GM18499 (cell line): ENCODE data around the gene DIPK1B.
"Not testable (repeated sequence)": the region's sequence is repeated elsewhere in the genome, so short reads cannot be mapped to it uniquely, and the experiment has no call there.

ENCODE experiments used
- ATAC-seq: cut with Tn5 transposase; IDR thresholded peaks from one replicate; pipeline ENCODE4 v1.9.1; 2021; ENCODE audit warnings: moderate number of reproducible peaks; ENCODE audit not compliant: insufficient read depth, unreplicated experiment

Gene DIPK1B

DNA sequence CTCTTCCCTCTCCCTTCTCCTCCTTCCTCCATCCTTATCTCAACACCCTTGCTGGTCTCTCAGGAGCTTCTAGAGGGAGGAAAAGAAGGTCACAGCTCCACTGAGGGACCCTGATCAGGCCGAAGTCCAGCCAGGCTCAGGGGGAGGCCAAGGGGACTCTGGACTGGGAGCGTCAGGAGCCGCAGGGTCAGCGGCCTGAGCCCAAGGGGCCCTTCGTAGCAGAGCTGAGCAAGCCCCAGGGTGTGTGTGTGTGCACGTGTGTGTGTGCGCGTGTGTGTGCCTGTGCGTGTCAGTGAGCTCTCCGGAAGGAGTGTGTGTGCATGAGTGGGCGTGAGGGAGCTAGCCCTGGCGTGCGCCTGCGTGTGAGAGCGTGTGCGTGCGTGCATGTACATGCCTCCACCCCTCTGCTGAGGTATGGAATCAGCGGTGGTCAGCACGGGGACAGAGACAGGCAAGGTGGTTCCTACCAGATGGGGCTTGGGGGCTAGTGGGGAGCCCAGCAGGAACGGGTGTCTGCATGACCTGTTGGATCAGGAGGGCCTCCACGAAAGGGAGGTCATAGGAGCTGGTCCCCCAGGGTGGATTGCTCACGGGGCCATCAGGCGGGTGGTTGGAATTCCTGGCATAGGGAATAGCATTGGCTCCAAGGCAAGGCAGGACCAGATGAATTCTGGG, 15.1 kb upstream of the DIPK1B start:
- ATAC-seq: no peak

DNA sequence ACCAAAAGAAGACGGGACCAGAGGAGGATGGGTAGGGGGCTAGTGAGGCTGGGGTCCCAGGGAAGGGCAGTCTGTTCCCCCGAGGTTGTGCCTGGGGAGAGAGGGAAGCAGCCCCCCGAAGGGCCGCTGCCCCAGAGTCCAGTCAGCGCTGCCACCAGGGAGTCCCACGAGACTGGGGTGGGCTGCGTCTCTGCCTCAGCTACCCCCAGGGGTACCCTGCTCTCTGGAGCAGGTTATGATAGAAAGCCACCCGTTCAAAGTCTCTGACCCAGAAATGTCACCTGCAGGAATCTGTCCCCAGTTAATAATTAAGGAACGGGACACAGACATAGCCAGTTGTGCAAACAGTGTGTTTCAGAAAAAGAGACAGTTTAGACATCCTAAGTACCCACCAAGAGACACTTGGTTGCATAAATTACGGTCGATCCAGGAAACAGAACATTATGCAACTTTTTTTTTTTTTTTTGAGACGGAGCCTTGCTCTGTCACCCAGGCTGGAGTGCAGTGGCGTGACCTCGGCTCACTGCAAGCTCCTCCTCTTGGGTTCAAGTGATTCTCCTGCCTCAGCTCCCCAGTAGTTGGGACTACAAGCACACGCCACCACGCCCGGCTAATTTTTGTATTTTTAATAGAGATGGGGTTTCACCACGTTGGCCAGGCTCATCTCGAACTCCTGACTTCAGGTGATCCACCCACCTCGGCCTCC, 14.4 kb upstream of the DIPK1B start:
- no peak for ATAC-seq

- ATAC-seq: no peak
Measured at GRCh38 chr9:136698635-136699246, 13.6 kb upstream of the DIPK1B start.

DNA sequence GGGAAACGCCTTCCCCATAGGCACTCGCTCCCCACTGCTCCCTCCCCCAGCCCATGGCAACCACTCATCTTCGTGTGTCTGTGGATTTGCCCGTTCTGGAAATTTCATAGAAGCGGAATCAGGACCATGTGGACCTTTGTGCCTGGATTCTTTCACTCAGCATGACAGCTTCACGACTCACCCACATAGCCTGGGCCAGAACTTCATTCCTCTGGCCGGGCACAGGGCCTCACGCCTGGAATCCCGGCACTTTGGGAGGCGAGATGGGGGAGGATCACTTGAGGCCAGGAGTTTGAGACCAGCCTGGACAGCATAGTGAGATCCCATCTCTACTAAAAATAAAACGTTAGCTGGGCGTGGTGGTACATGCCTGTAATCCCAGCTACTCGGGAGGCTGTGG, 12.1 kb upstream of the DIPK1B start:
- ATAC-seq: no peak

DNA sequence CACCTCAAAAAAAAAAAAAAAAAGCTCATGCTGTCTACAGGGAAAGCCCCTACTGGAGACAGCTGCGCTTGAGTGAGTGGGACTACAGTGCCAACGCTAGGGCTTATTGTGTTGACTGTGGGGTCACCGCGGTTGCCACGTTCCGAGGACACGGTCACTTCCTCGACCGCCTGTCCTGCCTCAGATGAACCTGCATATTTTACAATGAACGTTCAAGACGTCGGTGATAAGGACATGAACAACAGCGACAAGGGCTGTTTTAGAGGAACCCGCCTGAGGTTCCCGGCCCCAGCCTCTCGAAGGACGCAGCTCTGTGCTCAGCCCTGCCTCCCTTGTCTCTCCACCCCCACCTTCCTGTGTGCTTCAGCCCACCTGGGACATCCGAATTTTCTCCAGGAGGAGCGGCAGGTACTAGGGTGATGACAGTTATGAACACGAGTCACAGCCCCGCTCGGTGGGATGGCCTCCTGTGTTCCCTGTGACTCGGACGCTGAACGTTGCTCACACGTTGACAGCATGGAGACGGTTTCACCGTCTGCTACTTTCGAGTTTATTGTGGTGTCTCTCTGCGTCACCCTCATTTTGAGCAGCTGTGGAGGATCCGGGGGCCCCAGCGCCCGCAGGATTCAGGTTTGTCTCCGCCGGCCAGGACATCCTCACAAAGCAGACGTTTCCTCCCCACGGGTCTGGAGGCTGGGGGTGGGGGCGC, 11.3 kb upstream of the DIPK1B start:
- ATAC-seq: no peak

DNA sequence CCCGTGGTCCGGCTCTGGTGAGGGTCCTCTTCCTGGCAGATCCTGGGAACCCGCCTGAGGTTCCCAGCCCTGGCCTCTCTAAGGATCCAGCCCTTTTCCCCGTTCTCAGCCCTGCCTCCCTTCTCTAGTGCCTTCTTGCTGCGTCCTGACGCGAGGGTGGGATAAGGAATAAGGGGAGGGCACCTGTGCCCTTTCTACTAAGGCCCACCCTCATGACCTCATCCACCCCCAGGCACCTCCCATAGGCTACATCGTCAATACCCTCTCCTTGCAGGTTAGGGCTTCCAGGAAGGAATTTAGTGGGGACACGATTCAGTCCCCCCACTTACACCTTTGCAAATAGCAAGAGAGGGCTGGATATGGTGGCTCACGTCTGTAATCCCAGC, 10.7 kb upstream of the DIPK1B start:
- no peak for ATAC-seq

GRCh38 chr9:136703276-136703860, 9.0 kb upstream of the DIPK1B start:
- ATAC-seq: no peak

DNA sequence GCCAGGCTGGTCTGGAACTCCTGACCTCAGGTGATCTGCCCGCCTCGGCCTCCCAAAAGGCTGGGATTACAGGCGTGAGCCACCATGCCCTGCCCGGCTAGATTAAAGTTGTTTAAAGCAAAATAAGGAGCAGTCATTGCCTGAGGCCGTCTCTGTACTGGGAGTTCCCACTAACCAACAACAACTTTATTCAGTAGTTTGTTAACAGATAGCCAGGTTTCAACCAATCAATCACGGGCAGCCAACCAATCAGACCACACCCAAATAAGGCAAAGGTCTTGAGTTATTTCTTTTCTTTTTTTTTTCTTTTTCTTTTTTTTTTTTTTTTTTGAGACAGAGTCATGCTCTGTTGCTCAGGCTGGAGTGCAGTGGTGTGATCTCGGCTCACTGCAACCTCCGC, 7.6 kb upstream of the DIPK1B start:
- not testable (repeated sequence) for ATAC-seq

- ATAC-seq: no peak
Measured at GRCh38 chr9:136705564-136705963, 6.8 kb upstream of the DIPK1B start.

DNA sequence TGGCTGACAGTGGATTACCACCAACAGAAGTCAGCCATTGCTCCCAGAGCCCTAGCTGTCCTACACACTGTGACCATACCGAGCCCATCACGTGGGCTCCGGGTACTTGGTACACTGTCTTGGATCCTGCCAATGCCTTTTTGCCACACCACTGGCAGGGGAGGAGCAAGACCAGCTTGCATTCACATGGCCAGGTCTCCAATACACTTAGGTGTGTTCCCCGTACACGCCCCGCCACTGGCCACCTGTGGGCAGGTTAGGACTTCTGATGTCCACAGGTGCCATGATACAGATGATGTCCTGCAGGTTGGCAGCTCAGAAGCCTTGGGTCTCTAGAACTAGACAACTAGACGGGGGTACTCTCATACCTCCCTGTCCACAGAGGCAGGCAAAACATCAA, 5.4 kb upstream of the DIPK1B start:
- ATAC-seq: no peak

DNA sequence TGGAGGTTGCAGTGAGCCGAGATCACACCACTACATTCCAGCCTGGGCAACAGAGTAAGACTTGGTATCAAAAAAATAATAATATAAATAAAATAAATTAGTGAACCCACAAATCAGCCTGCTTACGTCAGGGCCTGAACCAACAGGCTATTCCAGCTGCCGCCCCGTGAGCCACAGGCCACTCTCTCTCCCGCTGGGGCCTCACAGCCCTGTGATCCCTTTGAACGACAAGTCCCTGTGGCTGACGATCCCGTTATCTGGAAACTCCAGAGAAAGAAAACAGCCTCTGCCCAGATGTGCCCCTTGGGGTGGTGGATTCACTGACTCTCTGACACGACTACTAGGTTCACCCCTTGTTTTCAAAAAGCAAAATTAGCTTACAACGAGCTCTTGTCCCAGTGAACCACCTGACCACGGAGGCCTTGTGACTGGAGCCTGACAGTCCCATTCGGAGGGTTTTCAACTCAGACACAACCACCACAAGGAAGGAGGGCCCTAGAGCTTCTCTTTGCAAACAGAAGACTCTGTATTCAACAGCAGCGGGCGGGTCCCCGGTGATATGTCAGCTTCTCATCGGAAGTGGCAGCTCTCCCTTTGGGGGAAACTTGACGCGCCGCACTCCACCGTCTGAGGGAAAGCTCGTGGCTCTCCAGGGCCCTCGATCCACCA, 4.4 kb upstream of the DIPK1B start:
- ATAC-seq: no peak

DNA sequence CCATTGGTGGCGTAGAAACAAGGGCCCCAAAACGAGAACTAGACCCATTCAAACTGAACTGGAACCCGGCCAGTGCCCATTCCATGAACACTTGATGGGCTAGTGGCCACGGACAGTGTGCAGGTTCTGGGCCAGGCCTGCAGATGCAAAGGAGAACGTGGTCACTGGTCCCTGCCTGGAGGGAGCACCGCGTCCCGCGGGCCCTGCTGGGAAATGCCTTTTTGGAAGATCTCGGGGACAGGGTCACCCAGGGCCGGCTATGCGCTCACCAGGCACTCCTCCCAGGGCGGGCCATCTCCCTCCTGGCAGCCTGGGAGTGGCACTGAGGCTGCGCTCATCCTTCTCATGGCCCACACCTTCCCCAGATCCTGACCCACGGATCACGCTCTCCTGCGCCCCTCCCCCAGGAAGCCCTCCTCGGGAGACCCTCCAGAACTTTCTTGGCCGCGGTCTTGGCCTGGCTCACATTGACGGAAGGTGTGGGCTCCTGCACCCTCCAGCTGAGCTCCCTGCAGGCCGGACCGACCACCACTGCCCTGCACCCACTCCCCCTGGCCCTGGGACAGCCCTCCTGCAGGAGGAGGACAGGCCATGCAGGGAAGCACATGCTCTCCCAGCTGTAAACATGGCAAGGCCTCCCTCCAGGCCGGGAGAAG, 2.8 kb upstream of the DIPK1B start:
- ATAC-seq: no peak

DNA sequence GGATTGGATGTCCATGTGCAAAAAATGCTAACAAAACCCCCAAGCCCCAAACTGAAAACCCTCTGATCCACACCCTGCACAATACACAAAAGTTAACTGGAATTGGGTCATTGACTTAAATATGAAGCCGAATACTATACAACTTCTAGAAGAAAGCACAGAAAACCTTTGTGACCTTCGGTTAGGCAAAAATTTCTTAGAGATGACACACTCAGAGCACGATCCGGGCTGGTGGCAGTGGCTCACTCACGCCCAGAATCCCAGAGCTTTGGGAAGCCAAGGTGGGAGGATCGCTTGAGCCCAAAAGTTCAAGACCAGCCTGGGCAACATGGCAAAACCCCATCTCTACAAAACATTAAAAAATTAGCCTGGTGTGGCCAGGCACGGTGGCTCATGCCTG, 1.8 kb upstream of the DIPK1B start:
- ATAC-seq: no peak

DNA sequence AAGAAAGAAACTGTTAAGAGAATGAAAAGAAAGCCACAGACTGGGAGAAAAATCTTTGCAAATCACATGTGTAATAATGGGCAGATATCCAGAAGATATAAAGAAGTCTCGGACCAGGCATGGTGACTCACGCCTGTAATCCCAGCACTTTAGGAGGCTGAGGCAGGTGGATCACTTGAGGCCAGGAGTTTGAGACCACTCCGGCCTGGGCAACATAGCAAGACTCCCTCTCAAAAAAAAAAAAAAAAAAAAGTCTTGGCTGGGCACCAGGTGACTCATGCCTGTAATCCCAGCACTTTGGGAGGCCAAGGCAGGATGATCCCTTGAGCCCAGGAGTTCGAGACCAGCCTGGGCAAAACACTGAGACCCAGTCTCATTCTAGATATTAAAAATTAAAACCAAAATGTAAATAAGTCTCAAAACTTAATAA, 1.1 kb upstream of the DIPK1B start:
- ATAC-seq: not testable (repeated sequence)

DNA sequence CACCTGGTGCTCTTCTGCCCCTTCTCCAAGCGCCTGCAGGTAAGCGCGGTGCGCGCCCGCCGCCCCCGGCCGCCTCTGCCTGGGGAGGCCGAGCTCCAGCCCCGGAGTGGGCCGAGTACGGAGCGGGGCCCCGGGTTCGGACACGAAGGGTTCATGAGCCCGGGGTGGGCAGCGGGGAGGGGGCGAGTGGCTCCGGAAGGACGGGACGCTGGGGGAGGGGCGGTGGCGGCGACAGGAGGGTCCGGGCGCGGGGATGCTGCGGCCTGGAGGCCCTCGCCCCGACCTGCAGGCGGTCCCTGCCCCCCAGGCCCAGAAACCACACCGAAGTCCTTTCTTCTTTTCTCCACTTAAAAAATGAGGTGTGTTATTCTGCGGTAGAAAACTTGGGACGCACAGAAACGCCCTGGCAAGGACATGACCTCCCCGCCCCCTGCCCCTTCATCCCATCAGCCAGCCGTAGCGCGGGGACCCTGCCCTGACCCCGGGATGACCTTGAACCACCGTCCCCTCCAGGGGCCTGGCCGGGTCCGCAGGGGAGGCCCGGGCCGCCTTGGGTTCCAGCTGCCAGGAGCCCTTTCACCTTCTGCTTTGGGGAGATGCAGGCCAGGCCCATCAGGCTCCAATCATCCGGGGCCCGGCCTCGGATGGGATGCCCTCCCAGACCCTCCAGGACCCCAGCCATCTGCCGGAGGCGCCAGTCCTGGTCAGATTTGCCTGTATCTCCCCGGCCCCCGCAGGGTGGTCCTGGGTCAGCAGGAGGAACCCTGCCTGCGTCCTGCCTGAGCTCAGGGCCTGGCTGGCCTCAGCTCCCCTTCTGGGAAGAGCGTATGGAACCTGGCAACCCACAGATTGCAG, 545 bp downstream of the DIPK1B start:
- no peak for ATAC-seq

DNA sequence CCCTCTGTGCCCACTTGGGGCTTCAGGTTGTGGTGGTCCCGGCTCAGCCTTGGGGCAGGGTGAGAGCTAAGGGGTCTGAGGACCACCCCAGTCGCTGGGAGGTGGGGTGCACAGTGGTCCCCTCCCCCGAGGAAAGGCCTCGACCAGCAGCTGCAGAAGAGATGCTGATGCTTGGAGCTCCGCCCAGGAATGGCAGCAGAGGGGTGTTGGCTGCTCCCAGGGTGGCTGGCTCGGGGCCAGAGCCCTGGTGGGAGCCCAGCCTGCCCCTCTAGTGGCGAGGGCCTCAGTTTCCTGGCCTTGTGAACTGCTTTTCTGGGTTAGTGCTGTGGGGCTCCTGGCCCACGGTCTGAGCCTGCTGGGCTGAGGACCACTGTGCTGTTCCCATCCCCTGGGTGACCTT, 1.2 kb downstream of the DIPK1B start:
- no peak for ATAC-seq

DNA sequence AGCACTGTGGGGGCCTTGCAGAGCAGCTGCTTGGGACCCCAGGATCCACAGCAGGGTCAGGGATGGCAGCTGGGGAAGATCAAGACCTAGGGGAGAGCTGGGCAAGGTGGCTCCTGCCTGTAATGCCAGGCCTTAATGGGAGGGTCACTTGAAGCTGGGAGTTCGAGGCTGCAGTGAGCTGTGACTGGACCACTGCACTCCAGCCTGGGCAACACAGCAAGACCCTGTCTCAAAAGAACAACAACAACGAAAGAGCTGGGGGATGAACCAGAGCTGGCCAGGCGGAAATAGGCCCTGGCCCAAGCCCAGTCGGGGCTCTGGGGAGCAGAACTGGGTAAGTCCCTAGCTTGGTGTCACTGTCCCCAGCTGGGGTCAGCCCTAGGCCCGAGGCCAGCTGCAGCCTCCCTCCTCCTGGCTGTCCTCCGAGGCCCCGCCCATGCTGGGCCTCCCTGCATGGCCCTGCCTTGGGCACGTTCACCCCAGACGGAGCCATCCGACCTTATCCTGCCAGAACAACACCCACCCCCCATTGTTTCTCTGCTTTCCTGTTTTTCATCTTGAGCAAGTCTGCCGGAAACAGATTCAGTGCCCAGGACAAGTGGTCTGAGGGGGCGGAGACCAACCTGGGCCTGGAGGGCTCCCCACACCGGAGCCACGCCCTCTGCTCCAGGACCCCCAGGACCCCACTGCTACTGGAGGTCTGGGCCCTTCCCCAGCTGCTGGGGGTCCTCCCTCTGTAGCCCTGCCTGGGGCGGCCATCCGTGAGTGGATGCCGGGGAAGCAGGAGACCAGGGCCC, 1.9 kb downstream of the DIPK1B start:
- ATAC-seq: no peak

DNA sequence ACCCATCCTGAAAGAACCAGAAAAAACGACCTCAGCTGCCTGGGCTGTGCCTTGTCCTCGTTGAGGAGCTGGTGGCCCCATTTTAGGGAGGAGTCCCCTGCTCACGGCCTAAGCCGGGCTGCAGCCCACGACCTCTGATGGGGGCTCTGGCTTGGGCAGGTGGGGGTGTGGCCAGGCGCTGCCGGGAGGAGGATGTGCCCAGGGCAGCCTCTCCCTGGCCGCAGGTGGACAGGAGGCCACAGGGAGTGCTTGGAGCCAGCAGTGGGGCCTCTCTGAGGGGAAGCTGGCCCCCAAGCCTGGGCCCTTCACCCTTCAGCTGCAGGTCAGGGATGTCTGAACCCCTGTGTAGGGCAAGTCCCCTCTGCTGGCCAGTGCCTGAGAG, 2.5 kb downstream of the DIPK1B start:
- no peak for ATAC-seq
